ENCODE results near the gene MAPK14. TPM values are rescaled to one million over a fixed set of nuclear protein-coding genes. Genes with fewer than 3 reads are reported as not detected.
A peak's percentile ranks its signal among the peaks of the same experiment; 100 is the strongest.

Gene MAPK14
- total and polyA plus RNA-seq, 9 of the 15 experiments (the other 6 are each of a cell fraction or from before 2014, with no cell fraction given) = 8.8 to 62.7 (median 35.5) TPM

- TF ChIP-seq ZMIZ1 (IDR thresholded peaks at IDR 0.05; ENCODE audit: low read depth in 2 of 2, low read length in 2 of 2) (no peak), KDM1A (IDR thresholded peaks at IDR 0.05) (no peak), LCOR (CRISPR knock-in tag; IDR thresholded peaks at IDR 0.05) (no peak), ZNF384 (IDR thresholded peaks at IDR 0.05; ENCODE audit: low read depth, low read length) (0 out of 2 replicates have a peak, but pooled peaks have one; percentile 57), ZNF354B (CRISPR knock-in tag; IDR thresholded peaks at IDR 0.05) (no peak), ZSCAN29 (IDR thresholded peaks at IDR 0.05) (no peak), FOXM1 (IDR thresholded peaks at IDR 0.05; ENCODE audit: low read depth) (no peak), FOXM1 (CRISPR knock-in tag; IDR thresholded peaks at IDR 0.05; ENCODE audit: low read depth) (0 out of 2 replicates have a peak, but pooled peaks have one; percentile 11), THAP12 (CRISPR knock-in tag; IDR thresholded peaks at IDR 0.05) (0 out of 2 replicates have a peak, but pooled peaks have one; percentile 4), ILF3 (IDR thresholded peaks at IDR 0.05; ENCODE audit: borderline replicate concordance) (0 out of 2 replicates have a peak, but pooled peaks have one; percentile 3), U2AF1 (optimal IDR thresholded peaks at IDR 0.05; ENCODE audit: low read depth, low read length) (no peak), RCOR1 (IDR thresholded peaks at IDR 0.05; ENCODE audit: borderline replicate concordance in 1 of 2, low read depth in 2 of 2, low read length in 2 of 2) (no peak), SREBF1 (IDR thresholded peaks at IDR 0.05; ENCODE audit: borderline replicate concordance, low read depth, low read length) (no peak), ASH1L (IDR thresholded peaks at IDR 0.05; ENCODE audit: borderline replicate concordance, low read depth, partially characterized antibody) (no peak), ZNF79 (CRISPR knock-in tag; IDR thresholded peaks at IDR 0.05; ENCODE audit: low read depth) (no peak), TAF7 (tag; IDR thresholded peaks at IDR 0.05) (no peak), PATZ1 (CRISPR knock-in tag; IDR thresholded peaks at IDR 0.05; ENCODE audit: borderline replicate concordance) (no peak), RUNX1 (IDR thresholded peaks at IDR 0.05; ENCODE audit: low read depth) (no peak; the same call in 1 of the 2 replicates)
- TF ChIP-seq, protein P1, sequence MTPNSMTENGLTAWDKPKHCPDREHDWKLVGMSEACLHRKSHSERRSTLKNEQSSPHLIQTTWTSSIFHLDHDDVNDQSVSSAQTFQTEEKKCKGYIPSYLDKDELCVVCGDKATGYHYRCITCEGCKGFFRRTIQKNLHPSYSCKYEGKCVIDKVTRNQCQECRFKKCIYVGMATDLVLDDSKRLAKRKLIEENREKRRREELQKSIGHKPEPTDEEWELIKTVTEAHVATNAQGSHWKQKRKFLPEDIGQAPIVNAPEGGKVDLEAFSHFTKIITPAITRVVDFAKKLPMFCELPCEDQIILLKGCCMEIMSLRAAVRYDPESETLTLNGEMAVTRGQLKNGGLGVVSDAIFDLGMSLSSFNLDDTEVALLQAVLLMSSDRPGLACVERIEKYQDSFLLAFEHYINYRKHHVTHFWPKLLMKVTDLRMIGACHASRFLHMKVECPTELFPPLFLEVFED (CRISPR knock-in tag; conservative IDR thresholded peaks at IDR 0.05) = no peak
Observed at GRCh38 chr6:36028088-36028876, 674 bp downstream of the MAPK14 start (continued).
